Esophagus muscularis mucosa (tissue), 4 donors: ENCODE results near the gene TIMP1. TPM values are rescaled to one million over a fixed set of nuclear protein-coding genes. Genes with fewer than 3 reads are reported as not detected.

Source experiments
- DNase-seq: peaks from one replicate; pipeline ENCODE4 v3.0.0-alpha.2; 2017; ENCODE audit errors: extremely low spot score
- H3K27ac ChIP-seq, 4 donors: fragments of 200-600 bp; sonication (generic); replicated peaks in 1 of 4; 1 replicate in 3 of 4; 2 replicates in 1 of 4; pipeline ENCODE4 v1.5.1; 2016 to 2019; ENCODE audit warnings: mild to moderate bottlenecking in 1 of 4
- H3K27me3 ChIP-seq, 4 donors: fragments of 200-600 bp; sonication (generic); one replicate each; pipeline versions ENCODE4 v1.5.1 to v1.6.0; 2016 to 2019
- H3K36me3 ChIP-seq, 4 donors: fragments of 200-600 bp; sonication (generic); one replicate each; pipeline ENCODE4 v1.5.1; 2016 to 2019
- H3K4me1 ChIP-seq, 4 donors: fragments of 200-600 bp; sonication (generic); one replicate each; pipeline ENCODE4 v1.5.1; 2016 to 2019
- H3K4me3 ChIP-seq, 4 donors: fragments of 200-600 bp; sonication (generic); 1 replicate in 2 of 4; 2 replicates in 2 of 4; pipeline ENCODE4 v1.5.1; 2016 to 2019; ENCODE audit warnings: mild to moderate bottlenecking in 4 of 4, moderate library complexity in 1 of 4
- H3K9me3 ChIP-seq, 4 donors: fragments of 200-600 bp; sonication (generic); 1 replicate in 3 of 4; 2 replicates in 1 of 4; pipeline ENCODE4 v1.5.1; 2016 to 2019
- CTCF ChIP-seq, 3 experiments: fragments of 200-600 bp in 2 of 3; fragments of 450-650 bp in 1 of 3; sonication (generic) in 2 of 3; IDR thresholded peaks; one replicate each; pipeline ENCODE4 v1.5.1; 2017 to 2019; ENCODE audit warnings: antibody characterized with exemption in 3 of 3, mild to moderate bottlenecking in 2 of 3, moderate library complexity in 1 of 3
- EP300 ChIP-seq: sonication (generic); formaldehyde crosslinking; IDR thresholded peaks from one replicate; pipeline ENCODE4 v1.6.1; 2017; ENCODE audit warnings: antibody characterized with exemption
- POLR2A ChIP-seq: fragments of 450-650 bp; IDR thresholded peaks from one replicate; pipeline ENCODE4 v1.6.1; 2017; ENCODE audit warnings: antibody characterized with exemption, moderate library complexity, mild to moderate bottlenecking, low read depth
- POLR2AphosphoS5 ChIP-seq, 2 donors: sonication (generic); formaldehyde crosslinking; IDR thresholded peaks; one replicate each; pipeline ENCODE4 v1.6.1; 2017; ENCODE audit warnings: antibody characterized with exemption in 2 of 2
- WGBS: methylation state at CpG from one replicate; pipeline ENCODE4 v1.1.5; 2018; 5-methylcytosine and 5-hydroxymethylcytosine counted together
- intact Hi-C: fragments of 100-400 bp; cut with DNase I; formaldehyde crosslinking; loops from one replicate; pipeline ENCODE4 v1.15.1; 2023
- total RNA-seq, 4 donors: library from RNA; depleted of rRNA; stranded (reverse); fragments of >200 nt; gene quantifications; one replicate each; pipeline versions ENCODE4 v1.1.0 to v1.2.1, GENCODE V29; 2016

The TIMP1 gene
- total RNA-seq, 4 donors from 2014 or later = 82.6 to 251 (median 178) TPM

DNA sequence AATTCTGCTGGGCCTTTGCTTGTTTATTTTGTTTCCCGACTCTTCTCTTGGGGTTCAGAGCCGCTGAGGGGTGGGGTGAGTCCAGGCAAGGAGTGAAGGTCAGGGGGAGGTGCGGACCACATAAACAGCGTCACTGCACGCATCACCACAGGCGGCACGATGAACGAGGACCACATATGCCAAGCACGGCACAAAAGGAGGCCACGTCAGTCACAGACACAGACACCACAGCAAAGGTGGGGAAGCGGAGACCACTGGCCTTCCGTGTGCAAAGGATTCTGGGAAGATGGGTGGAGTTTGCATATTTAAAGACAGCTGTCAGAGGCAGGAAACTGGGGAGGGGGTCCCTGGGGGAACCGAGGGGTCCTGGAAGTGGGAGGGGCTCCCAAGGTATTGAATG is 10.3 kb upstream of the TIMP1 start:
- Histone ChIP-seq H3K36me3 (peaks cover 26 to 54% (median 46%) of the 10 kb centered on the region in 4 donors), H3K4me3 (no peak overlapping the region), H3K4me1 (peaks cover 2 to 22% (median 18%) of the 10 kb centered on the region in 4 donors), H3K27me3 (peaks cover 0 to 9% (median 0%) of the 10 kb centered on the region in 4 donors), H3K9me3 (no peaks in the 10 kb centered on the region), H3K27ac (no peak overlapping the region)
- DNase-seq = no peak
- WGBS = 86% methylated on average over 13 of the region's 13 CpGs
- no peak for TF ChIP-seq EP300
- no peak for TF ChIP-seq CTCF (IDR thresholded peaks at IDR 0.05)
- TF ChIP-seq POLR2A = no peak
- intact Hi-C loops = no loop called here

- H3K27me3 ChIP-seq = peaks cover 0 to 9% (median 0%) of the 10 kb centered on the region in 4 donors
- no peak for DNase-seq
- 71% methylated on average over 9 of the region's 9 CpGs for WGBS
- intact Hi-C loops = no loop called here
- H3K9me3 ChIP-seq = no peaks in the 10 kb centered on the region
- H3K4me3 ChIP-seq = no peak overlapping the region
- H3K36me3 ChIP-seq = peaks cover 19 to 44% (median 38%) of the 10 kb centered on the region in 4 donors
- TF ChIP-seq POLR2AphosphoS5 (IDR thresholded peaks at IDR 0.05) (no peak), EP300 (no peak), POLR2A (no peak), CTCF (IDR thresholded peaks at IDR 0.05) (no peak)
- peak overlapping the region in 2 of 4 donors; percentile 22 to 34 for H3K27ac ChIP-seq
- peaks cover 2 to 22% (median 18%) of the 10 kb centered on the region in 4 donors for H3K4me1 ChIP-seq
These were observed 9.4 kb upstream of the TIMP1 start for GRCh38 chrX:47572773-47573340.

GRCh38 chrX:47573341-47574075 is 8.7 kb upstream of the TIMP1 start:
- H3K27ac ChIP-seq = peak overlapping the region; percentile 53 to 67 (median 58)
- intact Hi-C loops = no loop called here
- peaks cover 0 to 9% (median 0%) of the 10 kb centered on the region in 4 donors for H3K27me3 ChIP-seq
- DNase-seq = no peak
- WGBS = 55% methylated on average over 12 of the region's 20 CpGs
- peaks cover 19 to 38% (median 31%) of the 10 kb centered on the region in 4 donors for H3K36me3 ChIP-seq
- peaks cover 2 to 22% (median 18%) of the 10 kb centered on the region in 4 donors for H3K4me1 ChIP-seq
- H3K4me3 ChIP-seq = peak overlapping the region; percentile 28 to 50 (median 38)
- H3K9me3 ChIP-seq = no peaks in the 10 kb centered on the region
- TF ChIP-seq POLR2AphosphoS5 (IDR thresholded peaks at IDR 0.05) (no peak), EP300 (no peak), POLR2A (no peak), CTCF (IDR thresholded peaks at IDR 0.05) (no peak)

DNA sequence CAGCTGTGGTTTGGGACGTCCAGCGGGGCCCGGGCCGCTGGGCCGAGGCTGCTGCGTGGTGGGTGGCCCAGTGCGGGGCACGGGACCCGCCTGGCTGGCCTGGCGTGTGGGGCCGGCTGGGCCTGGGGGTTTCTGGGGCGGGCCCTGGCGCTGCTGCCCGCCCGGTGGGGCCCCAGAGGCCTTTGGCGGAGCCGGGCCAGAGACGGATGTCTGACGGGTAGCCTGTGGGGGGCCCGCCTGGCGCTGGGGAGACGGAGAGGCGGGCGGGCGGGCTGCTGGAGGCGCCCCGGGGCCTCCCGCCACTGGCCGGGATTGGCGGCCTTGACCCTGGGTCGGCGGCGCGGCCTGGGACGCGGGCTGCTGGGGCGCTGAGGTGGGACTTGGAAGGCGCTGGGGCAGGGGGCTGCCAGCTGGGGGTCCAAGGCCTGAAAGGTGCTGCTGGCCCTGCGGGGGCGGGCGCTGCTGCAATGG is 8.1 kb upstream of the TIMP1 start:
- Histone ChIP-seq H3K4me3 (peak overlapping the region; percentile 28 to 50 (median 38)), H3K27me3 (peaks cover 0 to 9% (median 0%) of the 10 kb centered on the region in 4 donors), H3K9me3 (no peaks in the 10 kb centered on the region), H3K4me1 (peaks cover 2 to 22% (median 18%) of the 10 kb centered on the region in 4 donors), H3K27ac (peak overlapping the region; percentile 53 to 67 (median 58)), H3K36me3 (peaks cover 14 to 32% (median 25%) of the 10 kb centered on the region in 4 donors)
- WGBS = 46% methylated on average over 6 of the region's 41 CpGs
- TF ChIP-seq CTCF (IDR thresholded peaks at IDR 0.05) = no peak
- no peak for TF ChIP-seq POLR2AphosphoS5 (IDR thresholded peaks at IDR 0.05)
- no peak for TF ChIP-seq EP300
- no peak for DNase-seq
- intact Hi-C loops = no loop called here
